GM18498 (cell line): ENCODE measurements around the gene NACC2.

Experiments
- ATAC-seq: cut with Tn5 transposase; IDR thresholded peaks from one replicate; pipeline ENCODE4 v1.9.1; 2021; ENCODE audit warnings: mild to moderate bottlenecking, moderate library complexity; ENCODE audit not compliant: unreplicated experiment

Gene NACC2

GRCh38 chr9:136024696-136025316 is 70.3 kb downstream of the NACC2 start:
- ATAC-seq, result no peak

DNA sequence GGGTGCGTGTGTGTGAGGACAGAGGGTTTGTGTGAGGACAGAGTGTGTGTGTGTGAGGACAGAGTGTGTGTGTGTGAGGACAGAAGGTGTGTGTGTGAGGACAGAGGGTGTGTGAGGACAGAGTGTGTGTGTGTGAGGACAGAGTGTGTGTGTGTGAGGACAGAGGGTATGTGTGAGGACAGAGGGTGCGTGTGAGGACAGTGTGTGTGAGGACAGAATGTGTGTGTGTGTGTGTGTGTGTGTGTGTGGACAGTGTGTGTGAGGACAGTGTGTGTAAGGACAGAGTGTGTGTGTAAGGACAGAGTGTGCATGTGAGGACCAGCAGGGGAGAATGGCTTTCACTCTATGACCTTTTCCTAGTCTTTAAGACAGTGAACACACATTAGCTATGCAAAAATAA is 70.8 kb downstream of the NACC2 start:
- no peak for ATAC-seq

- no peak for ATAC-seq
Observed at GRCh38 chr9:136023410-136024225, 71.5 kb downstream of the NACC2 start.

DNA sequence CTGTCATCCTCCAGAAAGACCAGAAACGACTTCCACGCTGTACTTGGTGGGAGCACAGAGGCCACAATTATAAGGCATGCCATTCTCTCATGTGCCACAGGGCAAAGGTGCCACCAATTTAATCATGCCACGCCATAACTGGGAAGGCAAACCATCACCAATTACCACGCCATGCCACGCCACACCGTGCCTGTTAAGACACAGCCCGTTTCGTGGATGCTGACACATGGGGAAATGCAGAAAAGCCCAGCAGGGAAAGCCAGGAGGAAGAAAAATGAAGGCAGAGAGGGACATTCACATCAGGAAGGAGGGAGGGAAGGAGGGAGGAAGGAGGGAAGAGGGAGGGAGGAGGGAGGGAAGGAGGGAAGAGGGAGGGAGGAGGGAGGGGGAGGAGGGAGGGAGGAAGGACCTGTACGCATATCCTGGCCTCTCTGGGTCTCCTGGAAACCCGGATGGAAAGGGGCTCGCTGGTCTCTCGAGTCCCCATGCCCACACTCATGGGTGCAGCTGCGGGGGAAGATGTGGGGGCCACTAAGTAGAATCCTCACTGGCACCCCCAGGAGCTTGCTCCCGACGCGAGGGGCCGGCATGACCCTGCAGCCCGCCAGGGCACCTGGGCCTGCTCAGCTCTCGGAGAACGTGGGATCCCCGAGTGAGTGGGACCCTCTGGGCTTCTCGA is 72.2 kb downstream of the NACC2 start:
- no peak for ATAC-seq

GRCh38 chr9:136021872-136022681 is 73.0 kb downstream of the NACC2 start:
- no peak for ATAC-seq

- no peak for ATAC-seq
Observed at GRCh38 chr9:136021171-136021871, 73.8 kb downstream of the NACC2 start.

DNA sequence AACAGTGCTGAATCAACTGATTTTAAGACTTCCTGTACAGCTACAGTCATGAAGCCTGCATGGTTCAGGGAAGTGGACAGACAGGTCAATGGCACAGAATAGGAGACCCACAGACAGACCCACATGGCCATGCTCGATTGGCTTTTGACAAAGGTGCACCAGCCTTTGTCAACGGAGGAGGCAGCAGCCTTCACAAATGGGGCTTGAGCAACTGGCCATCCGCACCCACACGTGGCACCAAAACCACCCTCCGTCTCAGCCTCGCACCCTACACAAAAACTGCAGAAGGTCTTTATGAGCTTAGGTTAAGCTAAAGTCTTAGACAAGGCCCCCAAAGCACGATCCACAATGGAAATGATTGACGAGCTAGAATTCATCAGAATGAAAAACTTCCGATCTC is 74.4 kb downstream of the NACC2 start:
- no peak for ATAC-seq

- no peak for ATAC-seq
Observed at GRCh38 chr9:136020206-136020605, 74.9 kb downstream of the NACC2 start.

GRCh38 chr9:136019681-136020060 is 75.4 kb downstream of the NACC2 start:
- ATAC-seq, result no peak

DNA sequence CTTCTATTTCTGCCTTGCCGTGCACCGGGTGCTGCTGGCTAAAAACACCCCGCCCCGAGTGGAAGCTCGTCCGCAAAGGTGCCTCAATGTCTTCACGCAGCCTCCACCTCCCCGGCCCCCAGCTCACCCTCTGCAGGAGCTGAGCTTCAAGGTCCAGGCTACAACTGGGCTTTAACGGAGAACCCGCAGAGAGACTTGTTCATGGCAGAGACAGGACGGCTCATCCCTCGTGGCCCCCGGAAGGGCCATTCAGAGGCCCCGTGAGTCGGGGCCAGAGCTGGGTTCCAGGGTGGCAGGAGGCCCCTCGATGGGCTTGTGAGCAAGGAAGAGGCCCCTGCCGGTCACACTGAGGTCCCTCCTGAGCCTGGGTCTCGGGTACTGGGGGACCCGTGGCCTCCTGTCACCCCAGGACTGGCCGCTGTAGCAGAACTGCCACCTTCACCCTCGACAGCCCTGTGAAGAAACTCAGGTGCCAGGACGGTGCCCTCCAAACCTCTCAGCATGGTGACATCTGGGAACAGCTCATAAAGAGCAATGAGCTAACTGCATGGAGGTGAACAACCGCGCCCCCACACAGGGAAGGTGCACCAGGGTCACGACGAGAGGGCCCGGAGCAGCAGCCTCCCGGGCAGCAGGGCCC is 75.9 kb downstream of the NACC2 start:
- ATAC-seq, result no peak

GRCh38 chr9:136018257-136019031 is 76.6 kb downstream of the NACC2 start:
- no peak for ATAC-seq

DNA sequence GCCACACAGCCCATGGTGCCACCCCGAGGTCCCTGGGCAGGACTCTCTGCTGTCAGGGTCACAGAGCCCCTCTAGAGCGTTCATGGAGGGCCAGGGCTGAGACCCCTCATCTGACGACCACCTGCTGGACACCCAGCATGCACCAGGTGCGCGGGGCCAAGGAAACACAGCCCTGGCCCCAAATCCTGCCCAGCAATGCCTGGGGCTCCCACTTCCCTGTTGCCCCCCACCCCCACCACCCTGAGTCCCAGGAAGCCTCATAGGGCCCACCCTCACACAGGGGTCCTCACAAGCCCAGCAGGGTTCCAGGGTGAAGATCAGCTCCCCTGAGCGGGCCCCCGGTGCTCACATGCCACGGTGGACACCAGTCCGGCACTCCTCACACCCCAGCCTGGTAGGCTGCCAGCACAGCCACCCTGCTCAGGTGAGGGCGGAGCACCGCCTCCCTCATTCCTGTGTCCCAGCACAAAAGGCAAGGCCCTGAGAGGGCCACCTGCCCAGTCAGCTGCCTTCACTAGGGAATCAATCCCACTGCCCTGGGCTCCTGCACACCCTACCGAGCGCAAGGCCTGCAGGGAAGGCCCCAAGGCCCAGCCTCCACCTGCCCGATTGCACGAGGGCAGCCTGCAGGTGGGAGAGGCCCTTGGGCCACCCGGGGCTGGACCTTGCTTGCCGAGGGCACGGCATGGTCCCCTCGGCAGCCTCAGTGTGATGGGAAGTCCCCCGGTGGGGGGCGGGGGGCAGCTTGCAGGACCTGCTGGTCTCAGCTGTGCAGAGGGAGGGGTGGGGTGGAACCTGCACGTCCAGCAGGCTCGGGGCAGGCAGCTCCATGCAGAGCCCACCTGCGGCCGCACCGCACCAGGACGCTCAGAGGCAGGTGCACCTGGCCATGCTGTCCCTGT is 77.5 kb downstream of the NACC2 start:
- ATAC-seq, result no peak

DNA sequence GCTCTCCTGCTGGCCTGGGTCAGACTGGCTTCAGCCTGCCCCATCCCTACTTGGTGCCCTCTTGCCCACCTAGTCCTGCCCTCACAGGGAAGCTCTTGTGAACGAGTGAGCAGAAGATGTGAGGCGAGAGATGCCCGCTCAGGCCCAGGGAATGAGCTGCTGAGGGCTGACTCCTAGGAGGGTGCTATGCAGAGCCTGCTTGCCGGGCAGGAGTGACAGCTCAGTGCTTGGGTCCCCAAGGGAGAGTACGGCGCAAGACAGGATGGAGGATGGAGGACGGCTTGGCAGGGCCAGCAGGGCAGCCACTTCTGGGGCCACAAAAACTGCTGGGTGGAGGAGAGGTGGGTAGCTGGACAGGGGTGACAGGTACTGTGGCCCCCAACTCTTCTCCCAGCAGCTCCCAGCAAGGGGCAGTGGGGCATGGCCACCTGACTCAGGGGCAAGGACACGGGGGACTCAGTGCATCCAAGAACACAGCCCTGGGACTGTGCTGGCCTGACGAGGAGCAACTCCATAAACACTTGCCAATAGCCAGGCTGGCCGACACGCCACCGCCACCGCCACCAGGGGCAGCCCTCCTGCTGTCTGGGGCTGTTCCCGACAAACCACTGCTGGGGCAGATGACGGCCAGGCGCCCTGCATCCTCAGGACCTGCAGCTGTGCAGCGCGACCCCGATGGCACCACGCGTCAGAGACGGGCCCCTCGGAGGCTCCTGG is 78.4 kb downstream of the NACC2 start:
- no peak for ATAC-seq

DNA sequence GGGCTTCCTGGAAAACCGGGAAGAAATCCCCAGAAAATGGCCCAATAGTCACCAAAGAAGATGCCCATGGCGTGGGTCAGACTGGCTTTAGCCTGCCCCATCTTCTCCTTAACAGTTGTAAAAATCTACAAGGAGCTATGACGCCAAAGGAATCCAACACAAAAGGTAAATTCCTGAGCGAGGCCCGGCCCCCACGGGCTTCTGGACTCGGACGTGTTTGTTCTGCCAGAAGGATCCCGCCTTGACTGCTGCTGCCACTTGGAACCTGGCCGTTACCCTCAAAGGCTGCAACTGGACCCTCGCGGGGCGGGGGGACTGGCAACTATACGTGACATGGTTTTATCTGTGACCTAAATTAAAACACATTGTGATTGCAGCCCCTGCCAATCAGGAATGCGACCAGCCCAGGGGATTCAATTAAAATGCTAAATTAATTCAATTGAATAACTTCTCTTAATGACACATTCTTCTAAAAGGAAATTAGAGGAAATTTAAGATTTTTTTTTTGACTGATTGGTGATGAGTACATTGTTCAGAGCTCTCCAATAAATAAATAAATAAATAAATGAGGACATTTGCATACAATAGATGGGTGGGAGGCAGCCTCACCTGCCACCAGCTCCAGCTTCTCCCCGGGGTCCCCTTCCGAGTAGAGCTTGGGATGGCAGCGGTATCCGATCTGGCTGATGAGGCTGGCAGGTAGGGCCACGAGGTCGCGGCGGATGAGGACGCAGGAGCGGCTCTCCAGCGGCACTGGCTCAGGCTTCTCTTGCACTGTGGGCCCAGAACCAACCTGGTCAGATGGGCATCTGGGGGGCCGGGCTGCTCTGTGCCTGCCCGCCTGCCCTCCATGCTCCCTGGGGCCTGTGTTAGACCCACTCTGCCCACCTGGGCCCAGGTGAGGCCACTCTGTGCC is 79.2 kb downstream of the NACC2 start:
- no peak for ATAC-seq

DNA sequence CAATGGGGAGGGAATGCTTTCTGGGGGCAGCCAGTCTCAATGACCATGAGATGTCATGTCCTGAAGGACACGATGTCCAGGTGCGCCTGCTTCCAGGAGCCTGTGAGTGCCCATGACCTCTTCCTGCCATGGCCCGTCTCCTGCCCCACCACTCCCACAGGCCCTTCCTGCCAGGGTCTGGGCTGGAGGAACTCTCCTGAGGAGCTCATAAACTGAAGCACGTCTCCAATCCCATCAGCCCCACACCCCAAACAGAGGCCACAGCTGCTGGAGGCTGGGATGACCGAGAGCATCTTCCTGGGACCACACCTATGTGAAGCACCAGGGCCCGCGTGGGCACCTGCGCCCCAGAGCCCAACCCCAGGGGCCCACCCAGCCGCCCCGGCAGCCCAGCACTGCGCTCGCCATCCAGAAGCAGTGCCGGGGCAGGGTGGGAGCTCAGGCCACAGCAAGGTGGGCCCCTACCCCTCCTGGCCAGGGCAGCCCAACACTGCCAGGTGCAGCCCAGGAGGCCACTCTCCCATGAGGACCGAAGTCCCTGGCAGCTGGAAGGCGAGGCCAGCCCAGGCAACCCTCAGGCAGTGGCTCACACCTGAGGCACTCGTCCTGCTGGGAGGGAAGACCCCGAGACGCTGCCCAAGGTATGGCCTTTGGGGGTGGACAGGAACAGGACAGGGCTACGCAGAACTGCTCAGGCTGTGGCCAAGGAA is 80.0 kb downstream of the NACC2 start:
- no peak for ATAC-seq
